ENCODE results near the gene AFM. TPM values are rescaled to one million over a fixed set of nuclear protein-coding genes. Genes with fewer than 3 reads are reported as not detected.

The AFM gene
- total RNA-seq, 1 experiment from 2014 or later = not detected

DNA sequence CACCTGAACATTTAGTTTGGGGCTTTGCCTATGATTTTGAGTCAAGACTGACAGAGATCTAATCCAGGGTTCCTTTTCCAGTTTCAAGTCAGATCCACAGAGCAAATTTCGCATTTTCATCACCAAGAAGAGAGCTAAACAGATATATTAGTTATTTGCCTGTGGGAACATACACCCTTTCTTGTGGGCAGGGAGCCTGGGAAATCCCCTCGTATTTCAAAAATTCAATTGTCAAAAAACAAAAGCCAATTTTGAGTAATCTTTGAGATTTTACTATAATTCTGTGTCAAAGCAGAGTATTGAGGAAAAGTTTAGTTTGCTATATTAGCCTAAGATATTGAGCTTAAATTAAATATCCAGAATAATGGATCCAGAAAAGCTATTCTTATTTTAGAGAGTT, 56.6 kb downstream of the AFM start:
- ChIA-PET POLR2A (ENCODE audit: unreplicated experiment) (interaction anchor here (0.5 kb wide), 1 partner anchor 163 kb away, joined by 5 read pairs; no protein-coding TSS in a partner anchor), CTCF (no interaction called here)
- Histone ChIP-seq H3K27me3 (ENCODE audit: insufficient read depth, low read depth) (no peaks in the 10 kb centered on the region), H3K4me2 (no peak overlapping the region), H3K27ac (no peak overlapping the region), H4K20me1 (ENCODE audit: insufficient read depth) (no peaks in the 10 kb centered on the region), H3K4me1 (replicated peaks; ENCODE audit: insufficient read depth) (no peaks in the 10 kb centered on the region), H3K36me3 (ENCODE audit: low read depth) (no peaks in the 10 kb centered on the region), H3K9me3 (ENCODE audit: insufficient read depth, low read depth) (no peaks in the 10 kb centered on the region), H2AFZ (no peak overlapping the region), H3F3A (ENCODE audit: insufficient read depth, low read depth) (no peaks in the 10 kb centered on the region), H3K79me2 (ENCODE audit: low read depth) (no peaks in the 10 kb centered on the region), H3K4me3 (no peak overlapping the region), H3K9me2 (ENCODE audit: insufficient read depth) (no peaks in the 10 kb centered on the region)
- no peak for DNase-seq
- TF ChIP-seq, protein P1, sequence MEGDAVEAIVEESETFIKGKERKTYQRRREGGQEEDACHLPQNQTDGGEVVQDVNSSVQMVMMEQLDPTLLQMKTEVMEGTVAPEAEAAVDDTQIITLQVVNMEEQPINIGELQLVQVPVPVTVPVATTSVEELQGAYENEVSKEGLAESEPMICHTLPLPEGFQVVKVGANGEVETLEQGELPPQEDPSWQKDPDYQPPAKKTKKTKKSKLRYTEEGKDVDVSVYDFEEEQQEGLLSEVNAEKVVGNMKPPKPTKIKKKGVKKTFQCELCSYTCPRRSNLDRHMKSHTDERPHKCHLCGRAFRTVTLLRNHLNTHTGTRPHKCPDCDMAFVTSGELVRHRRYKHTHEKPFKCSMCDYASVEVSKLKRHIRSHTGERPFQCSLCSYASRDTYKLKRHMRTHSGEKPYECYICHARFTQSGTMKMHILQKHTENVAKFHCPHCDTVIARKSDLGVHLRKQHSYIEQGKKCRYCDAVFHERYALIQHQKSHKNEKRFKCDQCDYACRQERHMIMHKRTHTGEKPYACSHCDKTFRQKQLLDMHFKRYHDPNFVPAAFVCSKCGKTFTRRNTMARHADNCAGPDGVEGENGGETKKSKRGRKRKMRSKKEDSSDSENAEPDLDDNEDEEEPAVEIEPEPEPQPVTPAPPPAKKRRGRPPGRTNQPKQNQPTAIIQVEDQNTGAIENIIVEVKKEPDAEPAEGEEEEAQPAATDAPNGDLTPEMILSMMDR (conservative IDR thresholded peaks at IDR 0.05) = no peak
- TF ChIP-seq EZH2 (IDR thresholded peaks at IDR 0.05; ENCODE audit: low read depth) = no peak
- intact Hi-C loops (cut with micrococcal nuclease; ENCODE audit: unreplicated experiment) = no loop called here
- no TSS peak for BruUV-seq (replicated peaks)

GRCh38 chr4:73539386-73539785, 57.8 kb downstream of the AFM start:
- DNase-seq = no peak
- ChIA-PET POLR2A (ENCODE audit: unreplicated experiment) (interaction anchor here (0.6 kb wide), 1 partner anchor 147 kb away, joined by 3 read pairs; no protein-coding TSS in a partner anchor), CTCF (no interaction called here)
- no peak overlapping the region for H3K4me2 ChIP-seq
- BruUV-seq (replicated peaks) = no TSS peak
- H3K27ac ChIP-seq = no peak overlapping the region
- H3K4me1 ChIP-seq (replicated peaks; ENCODE audit: insufficient read depth) = no peaks in the 10 kb centered on the region
- H3K4me3 ChIP-seq = no peak overlapping the region
- H3F3A ChIP-seq (ENCODE audit: insufficient read depth, low read depth) = no peaks in the 10 kb centered on the region
- no peaks in the 10 kb centered on the region for H3K27me3 ChIP-seq (ENCODE audit: insufficient read depth, low read depth)
- intact Hi-C loops (cut with micrococcal nuclease; ENCODE audit: unreplicated experiment) = no loop called here
- H3K79me2 ChIP-seq (ENCODE audit: low read depth) = no peaks in the 10 kb centered on the region
- TF ChIP-seq, protein P1 (conservative IDR thresholded peaks at IDR 0.05) = no peak
- no peak for TF ChIP-seq EZH2 (IDR thresholded peaks at IDR 0.05; ENCODE audit: low read depth)
- no peaks in the 10 kb centered on the region for H3K9me2 ChIP-seq (ENCODE audit: insufficient read depth)
- no peaks in the 10 kb centered on the region for H4K20me1 ChIP-seq (ENCODE audit: insufficient read depth)
- no peaks in the 10 kb centered on the region for H3K9me3 ChIP-seq (ENCODE audit: insufficient read depth, low read depth)
- H2AFZ ChIP-seq = no peak overlapping the region
- no peaks in the 10 kb centered on the region for H3K36me3 ChIP-seq (ENCODE audit: low read depth)

GRCh38 chr4:73540826-73541225, 59.3 kb downstream of the AFM start:
- intact Hi-C loops (cut with micrococcal nuclease; ENCODE audit: unreplicated experiment) = no loop called here
- CTCF ChIA-PET = no interaction called here

More at GRCh38 chr4:73540826-73541225, 59.3 kb downstream of the AFM start:
- Histone ChIP-seq H3K27me3 (ENCODE audit: insufficient read depth, low read depth) (no peaks in the 10 kb centered on the region), H3K79me2 (ENCODE audit: low read depth) (no peaks in the 10 kb centered on the region), H3F3A (ENCODE audit: insufficient read depth, low read depth) (no peaks in the 10 kb centered on the region), H3K27ac (no peak overlapping the region), H3K4me1 (replicated peaks; ENCODE audit: insufficient read depth) (no peaks in the 10 kb centered on the region), H3K4me2 (no peak overlapping the region), H3K9me3 (ENCODE audit: insufficient read depth, low read depth) (no peaks in the 10 kb centered on the region), H3K9me2 (ENCODE audit: insufficient read depth) (no peaks in the 10 kb centered on the region), H3K36me3 (ENCODE audit: low read depth) (no peaks in the 10 kb centered on the region), H4K20me1 (ENCODE audit: insufficient read depth) (no peaks in the 10 kb centered on the region), H2AFZ (no peak overlapping the region), H3K4me3 (no peak overlapping the region)
- TF ChIP-seq EZH2 (IDR thresholded peaks at IDR 0.05; ENCODE audit: low read depth) = no peak
- TF ChIP-seq, protein P1 (conservative IDR thresholded peaks at IDR 0.05) = no peak
- no peak for DNase-seq
- BruUV-seq (replicated peaks) = no TSS peak
- POLR2A ChIA-PET (ENCODE audit: unreplicated experiment) = no interaction called here

All from PC-9 (cell line).